Prostate gland (tissue), 2 donors: Measurements from ENCODE around the gene ST6GALNAC3. TPM values are rescaled to one million over a fixed set of nuclear protein-coding genes. Genes with fewer than 3 reads are reported as not detected.

Experiments used
- DNase-seq: peaks from one replicate; pipeline ENCODE4 v3.0.0-alpha.2; 2019; ENCODE audit warnings: low spot score
- H3K27ac ChIP-seq, 2 donors: fragments of 200-600 bp; sonication (generic); 2 replicates each; pipeline ENCODE4 v1.5.1; 2017 to 2019
- H3K27me3 ChIP-seq: fragments of 200-600 bp; sonication (generic); replicated peaks from 2 replicates; pipeline ENCODE4 v1.5.1; 2019; ENCODE audit not compliant: insufficient read depth
- H3K36me3 ChIP-seq, 2 donors: fragments of 200-600 bp; sonication (generic); 1 replicate in 1 of 2; 2 replicates in 1 of 2; pipeline versions ENCODE4 v1.5.1 to v1.8.1; 2017 to 2019
- H3K4me1 ChIP-seq: fragments of 200-600 bp; sonication (generic); replicated peaks from 2 replicates; pipeline ENCODE4 v1.5.1; 2019
- H3K4me3 ChIP-seq, 2 donors: fragments of 200-600 bp; sonication (generic); 2 replicates each; pipeline ENCODE4 v1.5.1; 2017 to 2019
- H3K9me3 ChIP-seq: fragments of 200-600 bp; sonication (generic); 2 replicates; pipeline ENCODE4 v1.5.1; 2017
- CTCF ChIP-seq, 4 experiments: fragments of 200-600 bp in 2 of 4; fragments of 450-650 bp in 2 of 4; sonication (generic) in 2 of 4; IDR thresholded peaks; 1 replicate in 3 of 4; 2 replicates in 1 of 4; pipeline ENCODE4 v1.5.1; 2016 to 2019; ENCODE audit warnings: antibody characterized with exemption in 4 of 4, mild to moderate bottlenecking in 2 of 4, moderate library complexity in 2 of 4
- POLR2A ChIP-seq: fragments of 450-650 bp; IDR thresholded peaks from one replicate; pipeline ENCODE4 v1.6.1; 2016; ENCODE audit warnings: antibody characterized with exemption, mild to moderate bottlenecking
- POLR2AphosphoS5 ChIP-seq: sonication (generic); formaldehyde crosslinking; IDR thresholded peaks from one replicate; pipeline ENCODE4 v1.6.1; 2017; ENCODE audit warnings: antibody characterized with exemption
- WGBS: methylation state at CpG from one replicate; pipeline ENCODE4 v1.1.5; 2018; 5-methylcytosine and 5-hydroxymethylcytosine counted together
- intact Hi-C: fragments of 100-400 bp; cut with DNase I; formaldehyde crosslinking; loops from one replicate; pipeline ENCODE4 v1.14.2; 2022
- total RNA-seq, 2 donors: library from RNA; depleted of rRNA; stranded (reverse); fragments of >200 nt; gene quantifications; one replicate each; pipeline ENCODE4 v1.1.0, GENCODE V29; 2016

ST6GALNAC3 gene
- total RNA-seq, 2 donors from 2014 or later: 0.41 to 0.80 TPM

- no peak for TF ChIP-seq POLR2AphosphoS5
- TF ChIP-seq POLR2A: no peak
- no peak for TF ChIP-seq CTCF (IDR thresholded peaks at IDR 0.05)
- H3K27ac ChIP-seq: no peak overlapping the region
- no peaks in the 10 kb centered on the region for H3K36me3 ChIP-seq
- no peaks in the 10 kb centered on the region for H3K9me3 ChIP-seq
- intact Hi-C loops: no loop called here
- H3K4me1 ChIP-seq: no peaks in the 10 kb centered on the region
- 59% methylated on average over 3 of the region's 3 CpGs for WGBS
- no peaks in the 10 kb centered on the region for H3K27me3 ChIP-seq
- H3K4me3 ChIP-seq: no peak overlapping the region
- no peak for DNase-seq
Observed at GRCh38 chr1:76209648-76210047, 135.1 kb downstream of the ST6GALNAC3 start.

DNA sequence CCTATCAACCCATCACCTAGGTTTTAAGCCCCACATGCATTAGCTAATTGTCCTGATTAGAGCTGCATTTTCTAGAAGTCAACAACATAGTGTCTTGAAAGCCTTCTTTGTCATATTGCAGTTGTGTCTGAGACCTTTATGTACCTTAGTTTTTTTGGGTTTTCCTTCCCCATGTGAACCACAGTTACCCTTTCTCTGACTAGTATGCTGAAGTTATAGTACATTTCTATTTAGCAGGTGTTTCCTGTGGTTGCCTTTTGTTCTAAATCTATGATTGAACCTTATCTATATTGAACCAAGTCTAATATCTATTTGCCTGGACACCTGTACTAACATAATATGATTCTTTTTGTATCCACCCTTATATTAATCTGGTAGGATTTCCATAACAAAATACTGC is 135.6 kb downstream of the ST6GALNAC3 start:
- intact Hi-C loops: no loop called here
- Histone ChIP-seq H3K4me1 (no peaks in the 10 kb centered on the region), H3K27me3 (no peaks in the 10 kb centered on the region), H3K4me3 (no peak overlapping the region), H3K36me3 (no peaks in the 10 kb centered on the region), H3K27ac (no peak overlapping the region), H3K9me3 (no peaks in the 10 kb centered on the region)
- TF ChIP-seq POLR2A (no peak), POLR2AphosphoS5 (no peak), CTCF (IDR thresholded peaks at IDR 0.05) (no peak)
- DNase-seq: no peak

DNA sequence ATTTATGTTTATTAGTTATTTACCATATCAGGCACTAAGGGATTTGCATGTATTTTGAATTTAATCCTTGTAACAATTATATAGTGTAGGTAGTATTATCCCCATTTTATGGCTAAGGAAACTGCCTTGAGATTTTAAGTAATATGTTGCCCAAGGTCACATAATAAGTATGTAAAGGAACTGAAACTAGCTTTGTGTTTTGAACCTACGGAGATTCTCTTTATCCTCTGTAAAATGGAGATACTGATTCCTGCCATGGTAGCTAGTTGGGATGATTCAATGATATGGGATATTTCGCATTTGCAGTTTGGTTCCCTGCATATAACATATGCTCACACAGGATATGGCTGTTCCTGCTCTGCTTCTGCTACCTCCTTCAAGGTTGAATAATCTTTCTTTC is 144.3 kb downstream of the ST6GALNAC3 start:
- Histone ChIP-seq H3K9me3 (no peaks in the 10 kb centered on the region), H3K4me1 (no peaks in the 10 kb centered on the region), H3K36me3 (no peaks in the 10 kb centered on the region), H3K4me3 (no peak overlapping the region), H3K27ac (no peak overlapping the region), H3K27me3 (no peaks in the 10 kb centered on the region)
- TF ChIP-seq POLR2AphosphoS5 (no peak), CTCF (IDR thresholded peaks at IDR 0.05) (no peak), POLR2A (no peak)
- DNase-seq: no peak
- intact Hi-C loops: no loop called here
- WGBS: 93% methylated on average over 2 of the region's 2 CpGs

DNA sequence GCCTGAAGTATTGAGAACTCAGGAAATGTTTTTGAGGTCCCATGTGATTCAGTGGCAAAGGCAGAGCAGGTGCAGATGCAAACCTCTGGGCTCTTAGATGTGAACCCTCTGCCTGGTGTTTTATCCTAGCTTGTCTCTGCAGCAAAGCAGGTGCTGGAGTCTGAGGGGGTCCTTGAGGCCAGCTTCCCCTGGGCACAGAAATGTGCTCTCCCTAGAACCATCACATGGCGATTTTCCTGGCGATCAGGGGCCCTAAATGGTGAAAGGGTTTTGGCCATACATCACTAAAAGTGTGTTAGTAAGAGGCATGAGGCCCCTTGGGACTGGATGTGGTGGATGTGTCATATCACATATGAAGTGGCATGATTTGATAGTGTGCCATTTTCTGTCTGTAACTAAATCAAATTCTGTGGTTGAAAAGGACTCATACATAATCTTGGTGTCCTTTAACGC is 144.8 kb downstream of the ST6GALNAC3 start:
- Histone ChIP-seq H3K9me3 (no peaks in the 10 kb centered on the region), H3K4me1 (no peaks in the 10 kb centered on the region), H3K36me3 (no peaks in the 10 kb centered on the region), H3K27ac (no peak overlapping the region), H3K27me3 (no peaks in the 10 kb centered on the region), H3K4me3 (no peak overlapping the region)
- 95% methylated on average over 3 of the region's 3 CpGs for WGBS
- TF ChIP-seq POLR2A (no peak), POLR2AphosphoS5 (no peak), CTCF (IDR thresholded peaks at IDR 0.05) (no peak)
- intact Hi-C loops: no loop called here
- no peak for DNase-seq

- WGBS: 65% methylated on average over 3 of the region's 3 CpGs
- intact Hi-C loops: no loop called here
- no peaks in the 10 kb centered on the region for H3K9me3 ChIP-seq
- no peaks in the 10 kb centered on the region for H3K4me1 ChIP-seq
- no peaks in the 10 kb centered on the region for H3K27me3 ChIP-seq
- no peaks in the 10 kb centered on the region for H3K36me3 ChIP-seq
- H3K27ac ChIP-seq: no peak overlapping the region
- TF ChIP-seq POLR2A (no peak), CTCF (IDR thresholded peaks at IDR 0.05) (no peak), POLR2AphosphoS5 (no peak)
- H3K4me3 ChIP-seq: no peak overlapping the region
- DNase-seq: no peak
Observed at GRCh38 chr1:76224752-76225151, 150.2 kb downstream of the ST6GALNAC3 start.
